Keratinocyte (primary cell): ENCODE data around the gene PGC. TPM values are rescaled to one million over a fixed set of nuclear protein-coding genes. Genes with fewer than 3 reads are reported as not detected.

Experiments
- DNase-seq: peaks from one replicate; pipeline ENCODE4 v3.0.0-alpha.2; 2011; ENCODE audit warnings: low read depth, missing footprints, low spot score
- FAIRE-seq: peaks from 2 replicates; lab custom pipeline; 2011; peaks lifted over from hg19 to GRCh38; lab: Jason Lieb, UNC
- H2AFZ ChIP-seq: 2 replicates; pipeline ENCODE4 v1.6.0; 2012; ENCODE audit warnings: low read length, control low read depth, inconsistent platforms; ENCODE audit not compliant: control insufficient read depth
- H3K27ac ChIP-seq: 2 replicates; pipeline ENCODE4 v1.5.1; 2011; ENCODE audit warnings: low read length; ENCODE audit not compliant: control insufficient read depth, insufficient read depth
- H3K27me3 ChIP-seq: 3 replicates; pipeline ENCODE4 v1.6.0; 2011; ENCODE audit warnings: low read length; ENCODE audit not compliant: control insufficient read depth, insufficient read depth; ENCODE audit errors: extremely low read depth
- H3K36me3 ChIP-seq, 2 experiments: 2 replicates in 1 of 2; 3 replicates in 1 of 2; pipeline ENCODE4 v1.5.1; 2011; ENCODE audit warnings: low read length in 2 of 2, mild to moderate bottlenecking in 1 of 2; ENCODE audit not compliant: control insufficient read depth in 2 of 2, insufficient read depth in 2 of 2; ENCODE audit errors: extremely low read depth in 1 of 2
- H3K4me1 ChIP-seq: 3 replicates; pipeline ENCODE4 v1.5.1; 2011; ENCODE audit warnings: low read length; ENCODE audit not compliant: control insufficient read depth, insufficient read depth; ENCODE audit errors: extremely low read depth
- H3K4me2 ChIP-seq: 3 replicates; pipeline ENCODE4 v1.6.0; 2011; ENCODE audit warnings: low read depth, low read length; ENCODE audit not compliant: control insufficient read depth, insufficient read depth; ENCODE audit errors: extremely low read depth
- H3K4me3 ChIP-seq, 3 experiments: fragments of 200-600 bp in 1 of 3; sonication (generic) in 1 of 3; 2 replicates in 2 of 3; 3 replicates in 1 of 3; pipeline ENCODE4 v1.5.1; 2011 to 2016; ENCODE audit warnings: low read length in 3 of 3, mild to moderate bottlenecking in 3 of 3, control low read depth in 2 of 3, inconsistent platforms in 1 of 3, low read depth in 1 of 3, mixed read lengths in 1 of 3, mixed run types in 1 of 3, moderate library complexity in 1 of 3; ENCODE audit not compliant: control insufficient read depth in 2 of 3, insufficient read depth in 2 of 3; ENCODE audit errors: extremely low read depth in 1 of 3
- H3K79me2 ChIP-seq: 2 replicates; pipeline ENCODE4 v1.6.0; 2012; ENCODE audit warnings: low read length; ENCODE audit not compliant: control insufficient read depth, insufficient read depth
- H3K9ac ChIP-seq: 3 replicates; pipeline ENCODE4 v1.6.0; 2011; ENCODE audit warnings: low read length; ENCODE audit not compliant: control insufficient read depth, insufficient read depth; ENCODE audit errors: extremely low read depth
- H3K9me1 ChIP-seq: 3 replicates; pipeline ENCODE4 v1.6.0; 2011; ENCODE audit warnings: low read length; ENCODE audit not compliant: control insufficient read depth, insufficient read depth; ENCODE audit errors: extremely low read depth
- H3K9me3 ChIP-seq: 2 replicates; pipeline ENCODE4 v1.5.1; 2012; ENCODE audit warnings: low read depth, low read length; ENCODE audit not compliant: control insufficient read depth
- H4K20me1 ChIP-seq: 3 replicates; pipeline ENCODE4 v1.6.0; 2011; ENCODE audit warnings: low read length; ENCODE audit not compliant: control insufficient read depth, insufficient read depth; ENCODE audit errors: extremely low read depth
- CTCF ChIP-seq, 3 experiments: IDR thresholded peaks in 1 of 3; conservative IDR thresholded peaks in 1 of 3; optimal IDR thresholded peaks in 1 of 3; 2 replicates in 2 of 3; 3 replicates in 1 of 3; pipeline versions ENCODE3 to v1.5.1; 2011; ENCODE audit warnings: low read length in 3 of 3, mild to moderate bottlenecking in 3 of 3, moderate library complexity in 2 of 3, control low read depth in 1 of 3, inconsistent platforms in 1 of 3; ENCODE audit not compliant: insufficient read depth in 2 of 3; ENCODE audit errors: extremely low read depth in 1 of 3
- EZH2 ChIP-seq: IDR thresholded peaks from one replicate; pipeline ENCODE4 v1.6.1; 2012; ENCODE audit warnings: inconsistent platforms, mild to moderate bottlenecking, low read length, moderate library complexity
- dilution Hi-C: fragments of 300-500 bp; cut with MboI; formaldehyde crosslinking; loops from one replicate; pipeline ENCODE4 v1.7.0; 2020; ENCODE audit warnings: low sequenced_read_pairs; ENCODE audit not compliant: extremely low pct_ligation_motif_present
- polyA plus RNA-seq, 5 experiments: library from polyadenylated mRNA; depleted of rRNA in 3 of 5; stranded (reverse) in 3 of 5; stranded (forward) in 1 of 5; unstranded in 1 of 5; fragments of >200 nt; gene quantifications; 1 replicate in 1 of 5; 2 replicates in 3 of 5; 3 replicates in 1 of 5; pipeline versions ENCODE4 v1.2.1 to v1.2.3, GENCODE V29; 2011 to 2012; ENCODE audit warnings: missing spikeins in 2 of 5, low read depth in 1 of 5, low replicate concordance in 1 of 5

The PGC gene
- polyA plus RNA-seq, 1 donor (not counting 4 experiments of a cell fraction or from before 2014, with no cell fraction given), result not detected

GRCh38 chr6:41763470-41763869 is 16.3 kb upstream of the PGC start:
- no peaks in the 10 kb centered on the region for H3K9me1 ChIP-seq
- TF ChIP-seq EZH2 (no peak), CTCF (optimal IDR thresholded peaks at IDR 0.05 in 1 of 3, IDR thresholded peaks at IDR 0.05 in 1 of 3, conservative IDR thresholded peaks at IDR 0.05 in 1 of 3; ENCODE audit: extremely low read depth in 1 of 3, insufficient read depth in 2 of 3, low read length in 3 of 3) (no peak)
- H3K27ac ChIP-seq, result no peak overlapping the region
- H3K4me2 ChIP-seq, result no peak overlapping the region
- H2AFZ ChIP-seq, result no peak overlapping the region
- dilution Hi-C loops, result no loop called here
- no peak overlapping the region for H3K4me3 ChIP-seq
- FAIRE-seq (no peak), DNase-seq (no peak)
- H3K9me3 ChIP-seq, result no peaks in the 10 kb centered on the region
- H3K4me1 ChIP-seq, result peaks cover 18% of the 10 kb centered on the region
- no peaks in the 10 kb centered on the region for H4K20me1 ChIP-seq
- no peaks in the 10 kb centered on the region for H3K36me3 ChIP-seq
- H3K9ac ChIP-seq, result no peak overlapping the region
- no peaks in the 10 kb centered on the region for H3K27me3 ChIP-seq
- H3K79me2 ChIP-seq, result no peaks in the 10 kb centered on the region

- no peak overlapping the region for H3K4me2 ChIP-seq
- TF ChIP-seq EZH2, result no peak
- TF ChIP-seq CTCF (optimal IDR thresholded peaks at IDR 0.05 in 1 of 3, IDR thresholded peaks at IDR 0.05 in 1 of 3, conservative IDR thresholded peaks at IDR 0.05 in 1 of 3; ENCODE audit: extremely low read depth in 1 of 3, insufficient read depth in 2 of 3, low read length in 3 of 3), result no peak
- H3K36me3 ChIP-seq, result no peaks in the 10 kb centered on the region
- dilution Hi-C loops, result no loop called here
- H3K27ac ChIP-seq, result no peak overlapping the region
- no peak overlapping the region for H3K9ac ChIP-seq
- no peak for FAIRE-seq
- no peaks in the 10 kb centered on the region for H3K9me3 ChIP-seq
- H3K9me1 ChIP-seq, result no peaks in the 10 kb centered on the region
- no peaks in the 10 kb centered on the region for H3K4me1 ChIP-seq
- H2AFZ ChIP-seq, result no peak overlapping the region
- H4K20me1 ChIP-seq, result no peaks in the 10 kb centered on the region
- DNase-seq, result no peak
- H3K27me3 ChIP-seq, result no peaks in the 10 kb centered on the region
- H3K79me2 ChIP-seq, result no peaks in the 10 kb centered on the region
- no peak overlapping the region for H3K4me3 ChIP-seq
Measured at GRCh38 chr6:41759905-41760579, 12.8 kb upstream of the PGC start.
